H1 (cell line): ENCODE measurements around the gene ELP5. TPM values are rescaled to one million over a fixed set of nuclear protein-coding genes. Genes with fewer than 3 reads are reported as not detected.

Experiments
- ATF2 ChIP-seq: IDR thresholded peaks from 2 replicates; pipeline ENCODE4 v1.6.1; 2012; ENCODE audit warnings: low read length, inconsistent platforms
- BACH1 ChIP-seq: IDR thresholded peaks from 2 replicates; pipeline ENCODE4 v1.6.1; 2012; ENCODE audit warnings: low read length, improper control_type of control experiment
- CHD7 ChIP-seq: fragments of 300-600 bp; sonication (generic); IDR thresholded peaks from 2 replicates; pipeline ENCODE4 v1.7.1; 2012; ENCODE audit warnings: low read length, moderate library complexity, mild to moderate bottlenecking, inconsistent platforms; ENCODE audit not compliant: insufficient replicate concordance
- POU5F1 ChIP-seq: IDR thresholded peaks from 2 replicates; pipeline ENCODE4 v1.6.1; 2011; ENCODE audit warnings: low read depth, mild to moderate bottlenecking, low read length, moderate library complexity
- SIRT6 ChIP-seq: IDR thresholded peaks from one replicate; pipeline ENCODE4 v1.7.1; 2012; ENCODE audit warnings: low read length, inconsistent platforms
- SP4 ChIP-seq: IDR thresholded peaks from 2 replicates; pipeline ENCODE4 v1.6.1; 2012; ENCODE audit warnings: low read length, inconsistent platforms
- SRF ChIP-seq: IDR thresholded peaks from 2 replicates; pipeline ENCODE4 v1.6.1; 2011; ENCODE audit warnings: mild to moderate bottlenecking, low read depth, low read length, moderate library complexity
- ZNF274 ChIP-seq: IDR thresholded peaks from 2 replicates; pipeline ENCODE4 v1.7.0; 2012; ENCODE audit warnings: low read length, borderline replicate concordance; ENCODE audit errors: extremely low read depth
- polyA plus RNA-seq, 7 experiments: library from polyadenylated mRNA; depleted of rRNA in 3 of 7; stranded (reverse) in 5 of 7; unstranded in 2 of 7; fragments of >200 nt in 5 of 7; fragments of 200-250 nt in 2 of 7; gene quantifications; 1 replicate in 5 of 7; 2 replicates in 1 of 7; 4 replicates in 1 of 7; pipeline versions ENCODE4 v1.2.1 to v1.2.3, GENCODE V29; 2011 to 2013; ENCODE audit warnings: missing spikeins in 2 of 7, mixed read lengths in 2 of 7
- total RNA-seq: library from RNA; stranded (reverse); fragmentation: NEBNext Ultra II Directional; extraction: Animal tissue kit (Norgen Biotek cat#: 25700); gene quantifications from 2 replicates; pipeline ENCODE4 v1.2.1, GENCODE V29; 2021

Gene ELP5
- total and polyA plus RNA-seq, 2 of the 8 experiments (the other 6 are each of a cell fraction or from before 2014, with no cell fraction given) = 75.4 to 107 TPM

DNA sequence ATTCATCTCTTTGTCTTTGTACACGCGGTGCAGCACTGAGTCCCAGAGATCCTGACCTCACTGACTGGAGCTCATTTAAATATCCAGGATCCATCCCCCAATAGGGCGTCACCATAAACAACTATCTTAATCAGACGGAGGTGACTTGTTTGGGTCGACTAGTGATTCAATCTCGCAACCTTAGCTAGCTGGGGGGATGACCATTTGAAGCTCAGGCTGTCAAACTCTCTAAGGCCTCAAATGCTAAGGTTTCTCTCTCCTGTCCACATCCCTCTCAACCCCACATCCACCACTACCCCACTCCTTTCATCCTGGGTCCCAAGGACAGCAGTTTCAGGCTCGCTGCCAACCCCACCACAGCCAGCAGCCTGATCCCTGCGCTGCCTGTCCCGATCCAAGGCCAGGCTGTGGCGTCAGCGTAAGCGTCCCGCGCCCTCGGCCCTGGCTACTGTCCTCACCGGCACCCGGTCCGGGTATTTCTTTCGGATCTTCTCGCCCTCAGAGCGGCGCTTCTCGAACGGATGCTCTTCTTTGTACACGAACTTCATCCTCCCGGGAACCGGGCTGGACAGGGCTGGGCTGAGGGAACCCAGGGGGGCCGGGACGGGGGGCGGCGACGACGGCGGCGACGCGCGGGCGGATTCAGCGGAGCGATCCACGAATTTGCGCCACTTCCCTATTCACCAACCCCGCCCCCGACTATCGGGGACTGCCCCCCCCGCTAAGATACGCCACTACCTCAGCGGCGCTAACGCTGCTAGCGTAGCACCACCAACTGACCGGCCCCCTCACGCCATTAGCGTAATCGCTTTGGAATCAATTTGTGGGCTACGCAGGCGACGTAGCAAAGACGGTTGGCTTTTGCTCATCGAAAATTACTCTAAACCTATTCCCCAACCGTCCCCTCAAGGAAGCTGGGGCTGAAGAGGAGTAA lies 10.0 kb upstream of the ELP5 start, which contains the start of gene GABARAP (continued):
- TF ChIP-seq CHD7 = no peak
- TF ChIP-seq BACH1 = no peak
- TF ChIP-seq SRF = no peak
- no peak for TF ChIP-seq ZNF274
- no peak for TF ChIP-seq ATF2
- no peak for TF ChIP-seq SIRT6
- TF ChIP-seq POU5F1 = no peak
- TF ChIP-seq SP4 = no peak
